DOHH2 (cell line): ENCODE results near the gene AHRR.
A peak's percentile ranks its signal among the peaks of the same experiment; 100 is the strongest.

Experiments used
- H3F3A ChIP-seq: fragments of 200-600 bp; sonication (generic), shearing (Covaris generic); 2 replicates; pipeline ENCODE4 v1.6.0; 2016; ENCODE audit warnings: antibody characterized with exemption, mild to moderate bottlenecking; ENCODE audit not compliant: control insufficient read depth, insufficient read depth
- H3K27ac ChIP-seq: fragments of 200-600 bp; sonication (generic); 2 replicates; pipeline ENCODE4 v1.5.1; 2014; ENCODE audit warnings: low read depth, mild to moderate bottlenecking, low read length, moderate library complexity
- H3K27me3 ChIP-seq: fragments of 200-600 bp; sonication (generic); 2 replicates; pipeline ENCODE4 v1.6.1; 2014; ENCODE audit warnings: mild to moderate bottlenecking, low read length, mixed read lengths; ENCODE audit not compliant: control insufficient read depth
- H3K36me3 ChIP-seq: fragments of 200-600 bp; sonication (generic); 2 replicates; pipeline ENCODE4 v1.6.1; 2014; ENCODE audit warnings: mild to moderate bottlenecking, low read length, moderate library complexity, mixed read lengths; ENCODE audit not compliant: control insufficient read depth
- H3K4me1 ChIP-seq: fragments of 200-600 bp; sonication (generic); 2 replicates; pipeline ENCODE4 v1.6.1; 2014; ENCODE audit warnings: mild to moderate bottlenecking, low read length, mixed read lengths; ENCODE audit not compliant: control insufficient read depth
- H3K4me2 ChIP-seq: fragments of 200-600 bp; sonication (generic); 2 replicates; pipeline ENCODE4 v1.6.0; 2014; ENCODE audit warnings: mild to moderate bottlenecking, low read length, moderate library complexity
- H3K4me3 ChIP-seq: fragments of 200-600 bp; sonication (generic); 2 replicates; pipeline ENCODE4 v1.5.1; 2014; ENCODE audit warnings: mild to moderate bottlenecking, low read length, mixed read lengths
- H3K79me2 ChIP-seq: fragments of 200-600 bp; sonication (generic); 2 replicates; pipeline ENCODE4 v1.6.1; 2014; ENCODE audit warnings: mild to moderate bottlenecking, low read length, mixed read lengths; ENCODE audit not compliant: control insufficient read depth
- H3K9me2 ChIP-seq: fragments of 200-600 bp; sonication (generic); replicated peaks from 2 replicates; pipeline ENCODE4 v1.6.1; 2014; ENCODE audit warnings: mild to moderate bottlenecking, low read length, mixed read lengths; ENCODE audit not compliant: control insufficient read depth
- H3K9me3 ChIP-seq: fragments of 200-600 bp; sonication (generic); 2 replicates; pipeline ENCODE4 v1.6.1; 2014; ENCODE audit warnings: antibody characterized with exemption, low read length, mixed read lengths; ENCODE audit not compliant: control insufficient read depth, insufficient read depth
- H4K20me1 ChIP-seq: fragments of 200-600 bp; sonication (generic); 2 replicates; pipeline ENCODE4 v1.6.0; 2014; ENCODE audit warnings: low read depth, mild to moderate bottlenecking, antibody characterized with exemption, low read length, moderate library complexity; ENCODE audit not compliant: control insufficient read depth, insufficient read depth
- EZH2phosphoT487 ChIP-seq: fragments of 200-600 bp; sonication (generic); IDR thresholded peaks from 2 replicates; pipeline ENCODE4 v1.6.1; 2017; ENCODE audit warnings: borderline replicate concordance, mild to moderate bottlenecking, antibody characterized with exemption, low read length, moderate library complexity, mixed read lengths
- TF ChIP-seq, protein P1 (sequence below): fragments of 200-600 bp; sonication (generic); IDR thresholded peaks from one replicate; pipeline ENCODE4 v1.5.1; 2014; ENCODE audit warnings: antibody characterized with exemption, mild to moderate bottlenecking, low read depth, low read length; ENCODE audit not compliant: poor library complexity, severe bottlenecking

AHRR gene

DNA sequence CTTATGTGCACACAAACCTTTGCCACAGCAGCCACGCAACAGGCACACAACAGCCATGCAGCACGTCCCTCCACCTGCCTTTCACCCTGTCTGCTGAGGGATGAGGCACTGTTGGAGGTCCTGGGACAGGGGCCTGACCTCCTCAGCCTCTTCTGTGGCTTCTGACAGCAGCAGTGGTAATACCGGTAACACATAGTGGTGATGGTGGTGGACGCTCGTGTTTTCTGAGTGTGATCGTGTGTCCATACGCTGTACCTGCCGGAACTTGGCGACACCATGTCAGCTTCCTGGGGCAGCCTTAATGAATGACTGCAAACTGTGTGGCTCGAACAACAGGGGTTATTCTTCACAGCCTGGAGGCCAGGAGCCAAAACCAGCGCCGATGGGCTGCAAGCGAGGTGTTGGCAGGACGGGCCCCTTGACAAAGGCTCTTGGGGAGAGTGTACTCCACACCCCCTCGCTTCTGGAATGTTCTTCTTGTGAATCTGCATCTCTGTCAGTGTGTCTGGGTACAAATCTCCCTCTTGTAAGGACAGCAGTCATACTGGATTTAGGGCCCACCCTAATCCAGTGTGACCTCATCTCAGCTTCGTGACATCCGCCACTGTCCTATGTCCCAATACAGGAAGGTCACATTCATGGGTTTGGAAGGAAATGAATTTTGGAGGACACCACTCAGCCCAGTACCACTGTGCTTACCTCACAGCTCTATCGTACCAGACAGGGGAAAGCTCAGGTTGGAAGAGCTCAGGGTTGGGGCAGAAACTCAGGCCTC is 66.2 kb downstream of the AHRR start:
- H3F3A ChIP-seq: peaks cover 13% of the 10 kb centered on the region
- no peak for TF ChIP-seq EZH2phosphoT487
- TF ChIP-seq, protein P1, sequence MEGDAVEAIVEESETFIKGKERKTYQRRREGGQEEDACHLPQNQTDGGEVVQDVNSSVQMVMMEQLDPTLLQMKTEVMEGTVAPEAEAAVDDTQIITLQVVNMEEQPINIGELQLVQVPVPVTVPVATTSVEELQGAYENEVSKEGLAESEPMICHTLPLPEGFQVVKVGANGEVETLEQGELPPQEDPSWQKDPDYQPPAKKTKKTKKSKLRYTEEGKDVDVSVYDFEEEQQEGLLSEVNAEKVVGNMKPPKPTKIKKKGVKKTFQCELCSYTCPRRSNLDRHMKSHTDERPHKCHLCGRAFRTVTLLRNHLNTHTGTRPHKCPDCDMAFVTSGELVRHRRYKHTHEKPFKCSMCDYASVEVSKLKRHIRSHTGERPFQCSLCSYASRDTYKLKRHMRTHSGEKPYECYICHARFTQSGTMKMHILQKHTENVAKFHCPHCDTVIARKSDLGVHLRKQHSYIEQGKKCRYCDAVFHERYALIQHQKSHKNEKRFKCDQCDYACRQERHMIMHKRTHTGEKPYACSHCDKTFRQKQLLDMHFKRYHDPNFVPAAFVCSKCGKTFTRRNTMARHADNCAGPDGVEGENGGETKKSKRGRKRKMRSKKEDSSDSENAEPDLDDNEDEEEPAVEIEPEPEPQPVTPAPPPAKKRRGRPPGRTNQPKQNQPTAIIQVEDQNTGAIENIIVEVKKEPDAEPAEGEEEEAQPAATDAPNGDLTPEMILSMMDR: no peak
- no peak overlapping the region for H3K4me2 ChIP-seq
- peaks cover 10% of the 10 kb centered on the region; the same call in 1 of the 2 replicates for H3K9me3 ChIP-seq
- no peak overlapping the region for H3K27ac ChIP-seq
- H3K9me2 ChIP-seq: no peaks in the 10 kb centered on the region
- H3K4me1 ChIP-seq: peaks cover 47% of the 10 kb centered on the region
- no peaks in the 10 kb centered on the region for H3K27me3 ChIP-seq
- peaks cover 2% of the 10 kb centered on the region; the same call in 1 of the 2 replicates for H3K79me2 ChIP-seq
- no peaks in the 10 kb centered on the region for H4K20me1 ChIP-seq
- H3K4me3 ChIP-seq: no peak overlapping the region
- peaks cover 67% of the 10 kb centered on the region for H3K36me3 ChIP-seq

DNA sequence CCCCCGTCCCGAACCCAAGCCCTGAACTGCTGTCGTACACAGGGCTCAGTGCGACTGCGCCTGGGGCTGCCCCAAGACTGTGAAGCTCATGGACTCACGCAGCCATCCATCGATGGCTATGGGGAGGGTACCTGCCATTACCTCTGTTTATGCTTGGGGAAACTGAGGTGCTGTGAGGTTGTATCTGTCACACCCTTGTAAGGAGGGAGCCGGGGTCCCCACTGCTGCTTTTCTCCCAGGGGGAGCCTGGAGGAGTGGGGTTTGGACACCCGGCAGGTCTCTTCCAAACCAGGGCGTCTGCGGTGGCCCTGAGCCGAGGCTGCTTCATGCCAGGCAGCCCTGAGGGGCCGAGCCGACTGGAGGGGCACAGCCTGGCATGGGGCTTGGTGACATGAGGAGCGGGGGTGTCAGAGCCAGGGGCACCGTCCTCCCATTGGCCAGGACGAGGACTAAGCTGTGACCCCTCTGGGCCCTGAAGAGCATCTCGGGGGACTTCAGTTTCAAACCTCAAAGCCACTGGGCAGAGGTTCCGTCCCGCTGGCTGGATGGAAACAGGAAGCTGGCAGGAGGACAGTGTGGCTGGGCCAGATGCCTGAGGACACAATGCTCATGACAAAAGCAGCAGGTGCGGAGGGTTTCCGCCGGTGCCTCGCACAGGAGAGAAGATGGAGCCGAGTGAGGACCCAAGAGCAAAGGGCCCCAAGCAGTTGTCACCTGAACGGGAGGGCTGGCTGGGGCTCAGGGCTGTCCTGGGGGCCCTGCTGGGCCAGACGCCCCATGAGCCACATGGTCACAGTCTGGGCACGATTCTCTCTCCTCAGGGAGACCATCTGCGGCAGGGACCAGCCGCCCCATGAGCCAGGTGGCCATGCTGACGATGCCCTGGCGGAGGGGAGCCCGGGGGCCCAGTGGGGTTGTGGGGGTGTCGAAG is 67.0 kb downstream of the AHRR start:
- H3K4me3 ChIP-seq: no peak overlapping the region
- peaks cover 60% of the 10 kb centered on the region for H3K36me3 ChIP-seq
- H3K27ac ChIP-seq: no peak overlapping the region
- peaks cover 55% of the 10 kb centered on the region for H3K4me1 ChIP-seq
- H3K79me2 ChIP-seq: peaks cover 9% of the 10 kb centered on the region
- H3K9me2 ChIP-seq: no peaks in the 10 kb centered on the region
- TF ChIP-seq EZH2phosphoT487: no peak
- TF ChIP-seq, protein P1: no peak
- H3F3A ChIP-seq: peaks cover 12% of the 10 kb centered on the region
- peaks cover 10% of the 10 kb centered on the region; the same call in 1 of the 2 replicates for H3K9me3 ChIP-seq
- H4K20me1 ChIP-seq: no peaks in the 10 kb centered on the region
- H3K4me2 ChIP-seq: peak overlapping the region; percentile 12; the same call in 1 of the 2 replicates
- H3K27me3 ChIP-seq: no peaks in the 10 kb centered on the region

DNA sequence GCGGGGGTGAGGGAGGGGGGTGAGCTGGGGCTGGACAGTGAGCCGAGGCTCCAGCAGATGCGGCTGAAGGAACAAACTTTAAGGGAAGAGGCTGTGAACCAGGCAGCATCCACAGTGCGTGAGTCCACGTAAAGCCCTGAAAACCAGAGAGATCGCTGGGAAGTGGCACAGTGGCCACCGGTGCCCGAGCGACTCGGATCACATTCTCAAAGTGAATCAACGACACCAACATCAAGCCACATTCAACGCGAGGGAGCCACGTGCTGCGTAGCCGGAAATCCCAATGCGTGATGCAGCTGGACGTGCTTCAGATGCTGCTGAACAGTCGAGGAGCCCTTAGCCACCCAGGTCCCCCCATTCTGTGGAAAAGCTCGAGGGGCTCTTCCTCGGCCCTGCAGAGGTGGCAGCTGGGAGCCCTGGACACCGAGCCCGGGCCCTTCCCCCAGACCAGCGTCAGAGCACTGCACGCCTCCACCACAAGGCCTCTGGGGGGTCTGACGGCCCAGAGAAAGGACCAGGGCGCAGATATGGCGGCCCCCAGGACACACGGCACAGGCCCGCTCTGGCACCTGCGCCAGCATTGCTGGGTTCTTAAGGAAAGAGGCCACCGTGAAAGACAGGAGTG is 67.8 kb downstream of the AHRR start:
- Histone ChIP-seq H3K4me3 (no peak overlapping the region), H3K27ac (no peak overlapping the region), H3K27me3 (no peaks in the 10 kb centered on the region)

More for the DNA sequence above, 67.8 kb downstream of the AHRR start:
- Histone ChIP-seq H4K20me1 (no peaks in the 10 kb centered on the region), H3K79me2 (peaks cover 12% of the 10 kb centered on the region), H3K4me1 (peaks cover 63% of the 10 kb centered on the region), H3K9me2 (no peaks in the 10 kb centered on the region), H3K36me3 (peaks cover 54% of the 10 kb centered on the region), H3K4me2 (peak overlapping the region; percentile 12; the same call in 1 of the 2 replicates), H3F3A (peaks cover 12% of the 10 kb centered on the region), H3K9me3 (peaks cover 9% of the 10 kb centered on the region; the same call in 1 of the 2 replicates)
- TF ChIP-seq EZH2phosphoT487: no peak
- TF ChIP-seq, protein P1: no peak
